GM19455 (cell line): Measurements from ENCODE around the gene ALOX5AP.

Experiments
- ATAC-seq: cut with Tn5 transposase; IDR thresholded peaks from one replicate; pipeline ENCODE4 v1.9.1; 2021; ENCODE audit not compliant: unreplicated experiment

ALOX5AP gene

GRCh38 chr13:30712536-30713532, 22.5 kb upstream of the ALOX5AP start:
- ATAC-seq = no peak

GRCh38 chr13:30714629-30715371, 20.5 kb upstream of the ALOX5AP start:
- no peak for ATAC-seq

GRCh38 chr13:30715372-30715756, 20.0 kb upstream of the ALOX5AP start:
- no peak for ATAC-seq

- ATAC-seq = no peak
Observed at GRCh38 chr13:30715837-30716236, 19.5 kb upstream of the ALOX5AP start.

GRCh38 chr13:30718661-30719524, 16.4 kb upstream of the ALOX5AP start:
- ATAC-seq = no peak

- ATAC-seq = no peak
Observed at GRCh38 chr13:30719525-30719914, 15.8 kb upstream of the ALOX5AP start.

- ATAC-seq = peak; percentile 66
Observed at GRCh38 chr13:30720172-30720869, 15.0 kb upstream of the ALOX5AP start.

- no peak for ATAC-seq
Observed at GRCh38 chr13:30721936-30722335, 13.4 kb upstream of the ALOX5AP start.

GRCh38 chr13:30722361-30722760, 13.0 kb upstream of the ALOX5AP start:
- ATAC-seq = no peak

- no peak for ATAC-seq
Observed at GRCh38 chr13:30724778-30725177, 10.6 kb upstream of the ALOX5AP start.

GRCh38 chr13:30725326-30726085, 9.8 kb upstream of the ALOX5AP start:
- no peak for ATAC-seq

- no peak for ATAC-seq
Observed at GRCh38 chr13:30726192-30726591, 9.2 kb upstream of the ALOX5AP start.

GRCh38 chr13:30727491-30728355, 7.6 kb upstream of the ALOX5AP start:
- no peak for ATAC-seq

- no peak for ATAC-seq
Observed at GRCh38 chr13:30729801-30730200, 5.5 kb upstream of the ALOX5AP start.

GRCh38 chr13:30730526-30730925, 4.8 kb upstream of the ALOX5AP start:
- no peak for ATAC-seq

- no peak for ATAC-seq
Observed at GRCh38 chr13:30731361-30732045, 3.8 kb upstream of the ALOX5AP start.

GRCh38 chr13:30732046-30732390, 3.3 kb upstream of the ALOX5AP start:
- ATAC-seq = no peak

GRCh38 chr13:30734439-30734838, 904 bp upstream of the ALOX5AP start:
- ATAC-seq = no peak

- ATAC-seq = no peak
Observed at GRCh38 chr13:30735872-30736175, 481 bp downstream of the ALOX5AP start.
